HepG2 (cell line): ENCODE measurements around the gene GLDC. TPM values are rescaled to one million over a fixed set of nuclear protein-coding genes. Genes with fewer than 3 reads are reported as not detected.

Experiments
- ADNP ChIP-seq: sonication (generic); formaldehyde crosslinking; IDR thresholded peaks from 2 replicates; pipeline ENCODE4 v1.4.0; 2020; ENCODE audit warnings: missing genetic modification reagents
- ARNT2 ChIP-seq: sonication (generic); formaldehyde crosslinking; IDR thresholded peaks from 2 replicates; pipeline ENCODE4 v1.8.0; 2022; ENCODE audit warnings: mild to moderate bottlenecking, low read depth, missing genetic modification reagents, moderate library complexity
- BCL3 ChIP-seq: sonication (generic); formaldehyde crosslinking; IDR thresholded peaks from 2 replicates; pipeline ENCODE4 v1.5.1; 2020; ENCODE audit warnings: mild to moderate bottlenecking, missing genetic modification reagents, moderate library complexity
- DBP ChIP-seq: sonication (generic); formaldehyde crosslinking; IDR thresholded peaks from 2 replicates; pipeline ENCODE4 v1.4.0; 2020; ENCODE audit warnings: missing genetic modification reagents; ENCODE audit errors: not compliant biosample characterization
- DMTF1 ChIP-seq: sonication (generic); formaldehyde crosslinking; IDR thresholded peaks from 2 replicates; pipeline ENCODE4 v1.4.0; 2020; ENCODE audit warnings: mild to moderate bottlenecking, missing genetic modification reagents
- KAT7 ChIP-seq: IDR thresholded peaks from 2 replicates; pipeline ENCODE4 v1.6.1; 2018; ENCODE audit warnings: borderline replicate concordance, missing compliant biosample characterization
- MBD4 ChIP-seq: IDR thresholded peaks from 2 replicates; pipeline ENCODE4 v1.6.1; 2012; ENCODE audit warnings: low read length, inconsistent platforms, borderline replicate concordance
- PHF5A ChIP-seq: IDR thresholded peaks from one replicate; pipeline ENCODE4 v1.6.1; 2018; ENCODE audit warnings: low read depth, missing genetic modification reagents; ENCODE audit not compliant: unreplicated experiment
- ZBTB3 ChIP-seq: sonication (generic); formaldehyde crosslinking; IDR thresholded peaks from 2 replicates; pipeline ENCODE4 v1.4.0; 2020; ENCODE audit warnings: low read depth, mild to moderate bottlenecking, moderate library complexity, missing genetic modification reagents, borderline replicate concordance
- ZBTB39 ChIP-seq: sonication (generic); formaldehyde crosslinking; IDR thresholded peaks from 2 replicates; pipeline ENCODE4 v1.5.0; 2020; ENCODE audit warnings: missing genetic modification reagents
- ZEB1 ChIP-seq: IDR thresholded peaks from 2 replicates; pipeline ENCODE4 v1.6.1; 2012; ENCODE audit warnings: mild to moderate bottlenecking, low read depth, inconsistent platforms; ENCODE audit not compliant: insufficient replicate concordance
- ZNF17 ChIP-seq: sonication (generic); formaldehyde crosslinking; IDR thresholded peaks from 2 replicates; pipeline ENCODE4 v1.5.0; 2020; ENCODE audit warnings: mild to moderate bottlenecking, missing genetic modification reagents
- ZNF224 ChIP-seq: sonication (generic); formaldehyde crosslinking; IDR thresholded peaks from 2 replicates; pipeline ENCODE4 v1.5.0; 2020; ENCODE audit warnings: mild to moderate bottlenecking, missing genetic modification reagents
- ZNF512B ChIP-seq: sonication (generic); formaldehyde crosslinking; IDR thresholded peaks from 2 replicates; pipeline ENCODE4 v1.5.1; 2020; ENCODE audit warnings: missing genetic modification reagents, mild to moderate bottlenecking, borderline replicate concordance
- ZNF574 ChIP-seq: sonication (generic); formaldehyde crosslinking; IDR thresholded peaks from 2 replicates; pipeline ENCODE4 v1.4.0; 2020; ENCODE audit warnings: missing genetic modification reagents
- polyA plus RNA-seq, 8 experiments: library from polyadenylated mRNA; depleted of rRNA in 3 of 8; stranded (reverse) in 7 of 8; unstranded in 1 of 8; fragments of >200 nt; fragmentation: Illumina TruSeq in 4 of 8; extraction: Trizol in 4 of 8; gene quantifications; 2 replicates each; pipeline versions ENCODE4 v1.2.1 to v1.2.3, GENCODE V29; 2011 to 2016; ENCODE audit warnings: low read depth in 4 of 8, missing spikeins in 1 of 8, mixed read lengths in 1 of 8; ENCODE audit not compliant: insufficient read depth in 1 of 8
- total RNA-seq, 5 experiments: library from RNA; depleted of rRNA; stranded (reverse); fragments of >200 nt; fragmentation: Illumina TruSeq; extraction: Trizol; gene quantifications; 2 replicates each; pipeline ENCODE4 v1.2.3, GENCODE V29; 2016; ENCODE audit warnings: low read depth in 1 of 5

The GLDC gene
- total and polyA plus RNA-seq, 2 of the 13 experiments (the other 11 are each of a cell fraction or from before 2014, with no cell fraction given) = 59.3 to 115 TPM

GRCh38 chr9:6681147-6681956, 35.8 kb upstream of the GLDC start (continued):
- TF ChIP-seq BCL3 (CRISPR knock-in tag) (peak; percentile 87), DBP (CRISPR knock-in tag) (no peak), ARNT2 (CRISPR knock-in tag) (peak; percentile 93), ZNF574 (peak; percentile 88), DMTF1 (no peak), ZNF512B (CRISPR knock-in tag) (no peak; the same call in 1 of the 2 replicates), KAT7 (peak; percentile 22; the same call in 1 of the 2 replicates), ADNP (CRISPR knock-in tag) (peak; percentile 62; the same call in 1 of the 2 replicates), MBD4 (no peak; the same call in 1 of the 2 replicates), ZEB1 (peak; percentile 65), ZBTB3 (CRISPR knock-in tag) (no peak), ZBTB39 (CRISPR knock-in tag) (0 out of 2 replicates have a peak, but pooled peaks have one; percentile 51), ZNF17 (CRISPR knock-in tag) (no peak), PHF5A (peak; percentile 63), ZNF224 (CRISPR knock-in tag) (peak; percentile 93; the same call in 1 of the 2 replicates)
